ENCODE results near the gene KPNA3. TPM values are rescaled to one million over a fixed set of nuclear protein-coding genes. Genes with fewer than 3 reads are reported as not detected.

The KPNA3 gene
- total RNA-seq, 1 donor: 36.7 TPM

GRCh38 chr13:49652355-49653305 is 139.9 kb downstream of the KPNA3 start:
- no peak overlapping the region for H3K4me3 ChIP-seq (ENCODE audit: low read depth, low read length)
- peak; percentile 45 for TF ChIP-seq CTCF (IDR thresholded peaks at IDR 0.05; ENCODE audit: insufficient read depth, low read depth, low read length)
- DNase-seq (ENCODE audit: low read depth): no peak

- DNase-seq (ENCODE audit: low read depth): no peak
- no peak for TF ChIP-seq CTCF (IDR thresholded peaks at IDR 0.05; ENCODE audit: insufficient read depth, low read depth, low read length)
- no peak overlapping the region for H3K4me3 ChIP-seq (ENCODE audit: low read depth, low read length)
These were observed 140.7 kb downstream of the KPNA3 start for GRCh38 chr13:49651570-49652354.

- no peak overlapping the region for H3K4me3 ChIP-seq (ENCODE audit: low read depth, low read length)
- no peak for TF ChIP-seq CTCF (IDR thresholded peaks at IDR 0.05; ENCODE audit: insufficient read depth, low read depth, low read length)
- peak; percentile 73 for DNase-seq (ENCODE audit: low read depth)
These were observed 142.5 kb downstream of the KPNA3 start for GRCh38 chr13:49649963-49650312.

Other genes starting within 250 kb of the KPNA3 start
- gene RCBTB1, start 207.1 kb downstream of the KPNA3 start, total RNA-seq: 17.4 and 25.5 TPM in 2 replicates
- not detected in 2 replicates for gene ARL11, start 164.2 kb downstream of the KPNA3 start, total RNA-seq
- 39.7 and 52.5 TPM in 2 replicates for gene EBPL, start 101.2 kb downstream of the KPNA3 start, total RNA-seq
- 6.4 and 9.1 TPM in 2 replicates for gene SPRYD7, start 143.7 kb upstream of the KPNA3 start, total RNA-seq
- 24.5 and 41.9 TPM in 2 replicates for gene TRIM13, start 204.4 kb upstream of the KPNA3 start, total RNA-seq
- 2.6 and 4.3 TPM in 2 replicates for gene KCNRG, start 222.8 kb upstream of the KPNA3 start, total RNA-seq